ENCODE data around the gene ZNF608.

DNA sequence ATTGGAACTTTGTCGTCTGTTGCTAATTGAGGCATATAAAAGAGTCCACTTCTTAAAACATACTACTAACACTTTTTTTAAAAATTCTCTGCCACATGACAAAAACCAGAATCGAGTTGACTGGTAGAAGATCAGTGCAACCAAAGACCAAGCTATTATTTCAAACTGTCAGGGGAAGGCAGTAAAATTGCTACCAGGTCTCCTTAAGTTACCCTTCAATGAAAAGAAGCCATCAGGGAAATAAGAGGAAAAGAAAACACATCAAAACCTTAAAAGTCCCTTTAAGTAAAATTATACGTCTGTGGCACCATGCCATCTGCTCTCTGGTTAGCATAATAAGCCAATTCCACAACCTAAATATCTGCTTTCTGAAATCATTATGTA is 9.6 kb downstream of the ZNF608 start:
- TF ChIP-seq EP300 (IDR thresholded peaks at IDR 0.05) (no peak), POLR2A (IDR thresholded peaks at IDR 0.05) (no peak)
- TF ChIP-seq, protein P1, sequence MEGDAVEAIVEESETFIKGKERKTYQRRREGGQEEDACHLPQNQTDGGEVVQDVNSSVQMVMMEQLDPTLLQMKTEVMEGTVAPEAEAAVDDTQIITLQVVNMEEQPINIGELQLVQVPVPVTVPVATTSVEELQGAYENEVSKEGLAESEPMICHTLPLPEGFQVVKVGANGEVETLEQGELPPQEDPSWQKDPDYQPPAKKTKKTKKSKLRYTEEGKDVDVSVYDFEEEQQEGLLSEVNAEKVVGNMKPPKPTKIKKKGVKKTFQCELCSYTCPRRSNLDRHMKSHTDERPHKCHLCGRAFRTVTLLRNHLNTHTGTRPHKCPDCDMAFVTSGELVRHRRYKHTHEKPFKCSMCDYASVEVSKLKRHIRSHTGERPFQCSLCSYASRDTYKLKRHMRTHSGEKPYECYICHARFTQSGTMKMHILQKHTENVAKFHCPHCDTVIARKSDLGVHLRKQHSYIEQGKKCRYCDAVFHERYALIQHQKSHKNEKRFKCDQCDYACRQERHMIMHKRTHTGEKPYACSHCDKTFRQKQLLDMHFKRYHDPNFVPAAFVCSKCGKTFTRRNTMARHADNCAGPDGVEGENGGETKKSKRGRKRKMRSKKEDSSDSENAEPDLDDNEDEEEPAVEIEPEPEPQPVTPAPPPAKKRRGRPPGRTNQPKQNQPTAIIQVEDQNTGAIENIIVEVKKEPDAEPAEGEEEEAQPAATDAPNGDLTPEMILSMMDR (IDR thresholded peaks at IDR 0.05): no peak

Measured in gastroesophageal sphincter (tissue), 3 donors.